ENCODE results near the gene INSL6. TPM values are rescaled to one million over a fixed set of nuclear protein-coding genes. Genes with fewer than 3 reads are reported as not detected.

The INSL6 gene
- total and polyA plus RNA-seq, 4 experiments from 2014 or later, result not detected

GRCh38 chr9:5144217-5144616 lies 41.2 kb downstream of the INSL6 start:
- H3K9me3 Mint-ChIP-seq, result peaks cover 9 to 50% (median 38%) of the 10 kb centered on the region in 8 donors
- H3K36me3 Mint-ChIP-seq, result peaks cover 60 to 78% of the 10 kb centered on the region in 2 donors
- CTCF ChIA-PET (ENCODE audit: partially characterized antibody), result no interaction called here
- H3K27me3 ChIP-seq (ENCODE audit: insufficient read depth, low read length), result no peaks in the 10 kb centered on the region
- no peak overlapping the region for H3K27ac ChIP-seq (ENCODE audit: low read depth, low read length)
- POLR2A ChIA-PET (ENCODE audit: partially characterized antibody), result no interaction called here
- H3K27ac Mint-ChIP-seq, result no peak overlapping the region
- H3K4me3 Mint-ChIP-seq, result no peak overlapping the region
- H3K4me3 ChIP-seq (ENCODE audit: low read length in 2 of 2), result no peak overlapping the region
- H3K27me3 Mint-ChIP-seq, result no peaks in the 10 kb centered on the region
- H3K4me1 Mint-ChIP-seq, result no peaks in the 10 kb centered on the region
- no peaks in the 10 kb centered on the region for H3K9me3 ChIP-seq (ENCODE audit: control insufficient read depth in 1 of 2, low read length in 2 of 2)
- intact Hi-C loops (cut with micrococcal nuclease), result no loop called here
- DNase-seq, result no peak
- H3K4me1 ChIP-seq (ENCODE audit: insufficient read depth, low read length), result no peaks in the 10 kb centered on the region
- no peaks in the 10 kb centered on the region for H3K36me3 ChIP-seq (ENCODE audit: insufficient read depth, low read length)

- Mint-ChIP-seq H3K27ac (no peak overlapping the region), H3K27me3 (no peaks in the 10 kb centered on the region), H3K36me3 (peaks cover 39 to 52% of the 10 kb centered on the region in 2 donors), H3K4me1 (peaks cover 0 to 1% (median 0%) of the 10 kb centered on the region in 4 donors), H3K4me3 (no peak overlapping the region), H3K9me3 (peaks cover 9 to 61% (median 48%) of the 10 kb centered on the region in 8 donors)
- Histone ChIP-seq H3K27ac (ENCODE audit: low read depth, low read length) (no peak overlapping the region), H3K36me3 (ENCODE audit: insufficient read depth, low read length) (no peaks in the 10 kb centered on the region), H3K27me3 (ENCODE audit: insufficient read depth, low read length) (no peaks in the 10 kb centered on the region), H3K9me3 (ENCODE audit: control insufficient read depth in 1 of 2, low read length in 2 of 2) (no peaks in the 10 kb centered on the region), H3K4me3 (ENCODE audit: low read length in 2 of 2) (no peak overlapping the region), H3K4me1 (ENCODE audit: insufficient read depth, low read length) (no peaks in the 10 kb centered on the region)
- POLR2A ChIA-PET (ENCODE audit: partially characterized antibody), result no interaction called here
- CTCF ChIA-PET (ENCODE audit: partially characterized antibody), result no interaction called here
- no peak for DNase-seq
- intact Hi-C loops (cut with micrococcal nuclease), result no loop called here
Measured at GRCh38 chr9:5140151-5140550, 45.3 kb downstream of the INSL6 start.

GRCh38 chr9:5122516-5122915 lies 62.9 kb downstream of the INSL6 start:
- intact Hi-C loops (cut with micrococcal nuclease), result no loop called here
- Histone ChIP-seq H3K36me3 (ENCODE audit: insufficient read depth, low read length) (no peaks in the 10 kb centered on the region), H3K9me3 (ENCODE audit: control insufficient read depth in 1 of 2, low read length in 2 of 2) (no peaks in the 10 kb centered on the region), H3K27me3 (ENCODE audit: insufficient read depth, low read length) (no peaks in the 10 kb centered on the region), H3K4me3 (ENCODE audit: low read length in 2 of 2) (no peak overlapping the region), H3K27ac (ENCODE audit: low read depth, low read length) (no peak overlapping the region), H3K4me1 (ENCODE audit: insufficient read depth, low read length) (no peaks in the 10 kb centered on the region)
- Mint-ChIP-seq H3K27ac (peak overlapping the region in 1 of 7 donors; percentile 66), H3K4me3 (no peak overlapping the region), H3K27me3 (no peaks in the 10 kb centered on the region), H3K36me3 (peaks cover 41 to 44% of the 10 kb centered on the region in 2 donors), H3K4me1 (no peaks in the 10 kb centered on the region), H3K9me3 (peaks cover 0 to 2% (median 0%) of the 10 kb centered on the region in 8 donors)
- ChIA-PET CTCF (ENCODE audit: partially characterized antibody) (no interaction called here), POLR2A (ENCODE audit: partially characterized antibody) (no interaction called here)
- no peak for DNase-seq

- Mint-ChIP-seq H3K9me3 (peaks cover 0 to 2% (median 0%) of the 10 kb centered on the region in 8 donors), H3K4me3 (no peak overlapping the region), H3K27me3 (no peaks in the 10 kb centered on the region), H3K27ac (no peak overlapping the region), H3K36me3 (peaks cover 39 to 44% of the 10 kb centered on the region in 2 donors), H3K4me1 (peaks cover 0 to under 1% (median 0%) of the 10 kb centered on the region in 4 donors)
- no peak overlapping the region for H3K27ac ChIP-seq (ENCODE audit: low read depth, low read length)
- intact Hi-C loops (cut with micrococcal nuclease), result no loop called here
- no peaks in the 10 kb centered on the region for H3K27me3 ChIP-seq (ENCODE audit: insufficient read depth, low read length)
- H3K4me1 ChIP-seq (ENCODE audit: insufficient read depth, low read length), result no peaks in the 10 kb centered on the region
- H3K36me3 ChIP-seq (ENCODE audit: insufficient read depth, low read length), result no peaks in the 10 kb centered on the region
- ChIA-PET POLR2A (ENCODE audit: partially characterized antibody) (no interaction called here), CTCF (ENCODE audit: partially characterized antibody) (no interaction called here)
- H3K4me3 ChIP-seq (ENCODE audit: low read length in 2 of 2), result no peak overlapping the region
- H3K9me3 ChIP-seq (ENCODE audit: control insufficient read depth in 1 of 2, low read length in 2 of 2), result no peaks in the 10 kb centered on the region
- DNase-seq, result no peak
Measured at GRCh38 chr9:5122116-5122515, 63.3 kb downstream of the INSL6 start.

- H3K4me1 Mint-ChIP-seq, result peaks cover 0 to 5% (median 0%) of the 10 kb centered on the region in 4 donors
- Histone ChIP-seq H3K27ac (ENCODE audit: low read depth, low read length) (no peak overlapping the region), H3K4me3 (ENCODE audit: low read length in 2 of 2) (no peak overlapping the region), H3K9me3 (ENCODE audit: control insufficient read depth in 1 of 2, low read length in 2 of 2) (no peaks in the 10 kb centered on the region), H3K27me3 (ENCODE audit: insufficient read depth, low read length) (no peaks in the 10 kb centered on the region), H3K4me1 (ENCODE audit: insufficient read depth, low read length) (no peaks in the 10 kb centered on the region), H3K36me3 (ENCODE audit: insufficient read depth, low read length) (no peaks in the 10 kb centered on the region)
- peaks cover 0 to 8% (median 4%) of the 10 kb centered on the region in 8 donors for H3K9me3 Mint-ChIP-seq
- peak overlapping the region in 1 of 7 donors; percentile 29 for H3K27ac Mint-ChIP-seq
- H3K36me3 Mint-ChIP-seq, result peaks cover 21 to 31% of the 10 kb centered on the region in 2 donors
- no peaks in the 10 kb centered on the region for H3K27me3 Mint-ChIP-seq
- peak in 1 of 5 donors; percentile 33 for DNase-seq
- ChIA-PET CTCF (ENCODE audit: partially characterized antibody) (no interaction called here), POLR2A (ENCODE audit: partially characterized antibody) (no interaction called here)
- intact Hi-C loops (cut with micrococcal nuclease), result no loop called here
- H3K4me3 Mint-ChIP-seq, result no peak overlapping the region
Measured at GRCh38 chr9:5113994-5114748, 71.3 kb downstream of the INSL6 start.

Other genes with a start within 250 kb of the INSL6 start
- 10 to 100 TPM; 17.0 to 19.9 TPM for gene JAK2, start 200.4 kb downstream of the INSL6 start, total RNA-seq
- 1 to 10 TPM; 4.6 to 8.0 TPM for gene JAK2, start 200.4 kb downstream of the INSL6 start, polyA plus RNA-seq
- not detected for gene INSL4, start 45.8 kb upstream of the INSL6 start, total RNA-seq
- not detected for gene INSL4, start 45.8 kb upstream of the INSL6 start, polyA plus RNA-seq
- 1 to 10 TPM; 3.5 to 5.4 TPM for gene RLN2, start 119.1 kb upstream of the INSL6 start, total RNA-seq
- gene RLN2, start 119.1 kb upstream of the INSL6 start, polyA plus RNA-seq, result 1 to 10 TPM; 7.5 to 8.5 TPM
- 1 to 10 TPM; 5.9 to 7.2 TPM for gene RLN1, start 154.2 kb upstream of the INSL6 start, total RNA-seq
- gene RLN1, start 154.2 kb upstream of the INSL6 start, polyA plus RNA-seq, result 1 to 10 TPM; 2.4 to 3.6 TPM

Data from CD4-positive, alpha-beta memory T cell (primary cell).